ENCODE results near the gene SDCCAG8. TPM values are rescaled to one million over a fixed set of nuclear protein-coding genes. Genes with fewer than 3 reads are reported as not detected.

SDCCAG8 gene
- total and polyA plus RNA-seq, 2 experiments from 2014 or later, result 28.0 to 66.7 TPM

DNA sequence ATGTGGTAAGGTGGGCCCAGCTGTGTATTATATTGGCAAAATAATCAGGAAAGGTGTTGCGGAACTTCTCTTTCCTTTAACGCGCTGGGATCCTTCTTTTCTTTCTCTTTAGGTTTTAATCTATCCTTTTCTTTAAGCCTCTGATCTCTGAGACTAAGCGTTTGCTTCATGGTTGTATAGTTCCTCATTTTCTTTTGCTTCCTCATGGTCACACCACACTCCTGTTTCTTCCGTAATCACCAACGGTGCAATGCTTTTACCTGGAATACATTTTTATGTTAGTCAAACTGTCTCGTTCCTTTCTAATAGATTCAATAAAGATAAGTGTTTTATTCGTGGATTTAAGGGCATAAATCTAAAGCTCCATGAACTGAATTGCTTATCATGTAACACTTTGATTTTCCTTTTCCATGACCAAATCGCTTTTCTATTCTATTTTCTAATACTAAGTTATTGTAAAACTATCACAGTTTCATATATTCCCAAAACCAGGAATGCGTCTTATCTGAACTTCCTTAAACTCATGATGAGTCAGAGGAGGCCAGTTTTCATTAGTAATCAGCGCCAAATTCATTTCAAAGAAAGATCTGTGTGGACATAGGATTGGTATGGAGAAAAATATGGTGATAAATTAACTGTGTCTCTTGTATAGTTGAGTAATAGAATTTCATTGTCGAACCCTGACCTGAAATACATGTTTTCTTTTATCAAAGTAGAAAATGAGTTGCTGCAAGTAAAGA, 12.2 kb downstream of the SDCCAG8 start (continued):
- no peak for TF ChIP-seq EZH2 (IDR thresholded peaks at IDR 0.05; ENCODE audit: low read depth, unreplicated experiment)
- no peak for TF ChIP-seq EZH2phosphoT487 (IDR thresholded peaks at IDR 0.05; ENCODE audit: unreplicated experiment)
- TF ChIP-seq, protein P1, sequence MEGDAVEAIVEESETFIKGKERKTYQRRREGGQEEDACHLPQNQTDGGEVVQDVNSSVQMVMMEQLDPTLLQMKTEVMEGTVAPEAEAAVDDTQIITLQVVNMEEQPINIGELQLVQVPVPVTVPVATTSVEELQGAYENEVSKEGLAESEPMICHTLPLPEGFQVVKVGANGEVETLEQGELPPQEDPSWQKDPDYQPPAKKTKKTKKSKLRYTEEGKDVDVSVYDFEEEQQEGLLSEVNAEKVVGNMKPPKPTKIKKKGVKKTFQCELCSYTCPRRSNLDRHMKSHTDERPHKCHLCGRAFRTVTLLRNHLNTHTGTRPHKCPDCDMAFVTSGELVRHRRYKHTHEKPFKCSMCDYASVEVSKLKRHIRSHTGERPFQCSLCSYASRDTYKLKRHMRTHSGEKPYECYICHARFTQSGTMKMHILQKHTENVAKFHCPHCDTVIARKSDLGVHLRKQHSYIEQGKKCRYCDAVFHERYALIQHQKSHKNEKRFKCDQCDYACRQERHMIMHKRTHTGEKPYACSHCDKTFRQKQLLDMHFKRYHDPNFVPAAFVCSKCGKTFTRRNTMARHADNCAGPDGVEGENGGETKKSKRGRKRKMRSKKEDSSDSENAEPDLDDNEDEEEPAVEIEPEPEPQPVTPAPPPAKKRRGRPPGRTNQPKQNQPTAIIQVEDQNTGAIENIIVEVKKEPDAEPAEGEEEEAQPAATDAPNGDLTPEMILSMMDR (conservative IDR thresholded peaks at IDR 0.05; ENCODE audit: low read depth in 2 of 2), result no peak

DNA sequence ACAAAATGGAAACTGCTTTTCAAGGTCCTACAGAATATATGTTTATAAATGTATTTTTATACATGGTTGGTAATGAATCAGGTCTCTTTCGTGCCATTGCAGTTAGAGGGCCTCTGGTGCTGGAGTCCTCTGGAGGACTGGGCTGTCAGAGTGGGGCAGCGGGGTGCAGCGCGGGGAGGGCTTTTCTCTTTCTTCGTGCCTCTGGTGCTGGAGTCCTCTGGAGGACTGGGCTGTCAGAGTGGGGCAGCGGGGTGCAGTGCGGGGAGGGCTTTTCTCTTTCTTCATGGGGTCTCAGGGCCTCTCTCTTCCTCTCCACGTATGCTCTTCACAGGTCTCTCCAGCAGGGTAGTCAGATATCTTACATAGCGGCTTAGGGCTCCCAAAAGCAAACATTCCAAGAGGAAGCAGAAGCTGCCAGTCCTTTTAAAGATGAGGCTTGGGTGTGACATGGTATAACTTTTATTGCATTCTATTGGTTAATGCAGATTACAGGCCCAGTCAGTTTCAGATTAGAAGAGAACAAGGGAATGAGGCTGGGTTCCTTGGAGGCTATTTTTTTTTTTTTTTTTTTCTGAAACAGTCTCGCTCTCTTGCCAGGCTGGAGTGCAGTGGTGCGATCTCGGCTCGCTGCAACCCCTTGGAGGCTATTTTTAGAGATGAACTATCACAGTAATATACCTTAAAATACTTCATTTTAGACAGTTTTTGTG, 13.1 kb downstream of the SDCCAG8 start:
- Mint-ChIP-seq H3K36me3 (ENCODE audit: low read depth) (no peaks in the 10 kb centered on the region; the same call in 2 of the 3 replicates), H3K27ac (peak overlapping the region; percentile 5; the same call in 1 of the 2 replicates), H3K4me3 (no peak overlapping the region), H3K9me3 (no peaks in the 10 kb centered on the region; the same call in 2 of the 3 replicates), H3K4me1 (peaks cover 20% of the 10 kb centered on the region), H3K27me3 (ENCODE audit: insufficient read depth, low read depth, poor library complexity) (no peaks in the 10 kb centered on the region)
- H3K4me3 ChIP-seq, result no peak overlapping the region
- DNase-seq (ENCODE audit: low spot score) (peak; percentile 43), ATAC-seq (peak; percentile 92)
- no peaks in the 10 kb centered on the region for H4K20me1 ChIP-seq (replicated peaks; ENCODE audit: insufficient read depth)
- H3K4me2 ChIP-seq, result no peak overlapping the region
- H2AFZ ChIP-seq, result no peak overlapping the region
- no peaks in the 10 kb centered on the region for H3K79me2 ChIP-seq (replicated peaks; ENCODE audit: insufficient read depth)
- no peak overlapping the region for H3K27ac ChIP-seq (ENCODE audit: low read depth)
- no peaks in the 10 kb centered on the region for H3K36me3 ChIP-seq (ENCODE audit: insufficient read depth)
- no peaks in the 10 kb centered on the region for H3K27me3 ChIP-seq (ENCODE audit: insufficient read depth)
- TF ChIP-seq EZH2phosphoT487 (IDR thresholded peaks at IDR 0.05; ENCODE audit: unreplicated experiment), result no peak
- TF ChIP-seq, protein P2, sequence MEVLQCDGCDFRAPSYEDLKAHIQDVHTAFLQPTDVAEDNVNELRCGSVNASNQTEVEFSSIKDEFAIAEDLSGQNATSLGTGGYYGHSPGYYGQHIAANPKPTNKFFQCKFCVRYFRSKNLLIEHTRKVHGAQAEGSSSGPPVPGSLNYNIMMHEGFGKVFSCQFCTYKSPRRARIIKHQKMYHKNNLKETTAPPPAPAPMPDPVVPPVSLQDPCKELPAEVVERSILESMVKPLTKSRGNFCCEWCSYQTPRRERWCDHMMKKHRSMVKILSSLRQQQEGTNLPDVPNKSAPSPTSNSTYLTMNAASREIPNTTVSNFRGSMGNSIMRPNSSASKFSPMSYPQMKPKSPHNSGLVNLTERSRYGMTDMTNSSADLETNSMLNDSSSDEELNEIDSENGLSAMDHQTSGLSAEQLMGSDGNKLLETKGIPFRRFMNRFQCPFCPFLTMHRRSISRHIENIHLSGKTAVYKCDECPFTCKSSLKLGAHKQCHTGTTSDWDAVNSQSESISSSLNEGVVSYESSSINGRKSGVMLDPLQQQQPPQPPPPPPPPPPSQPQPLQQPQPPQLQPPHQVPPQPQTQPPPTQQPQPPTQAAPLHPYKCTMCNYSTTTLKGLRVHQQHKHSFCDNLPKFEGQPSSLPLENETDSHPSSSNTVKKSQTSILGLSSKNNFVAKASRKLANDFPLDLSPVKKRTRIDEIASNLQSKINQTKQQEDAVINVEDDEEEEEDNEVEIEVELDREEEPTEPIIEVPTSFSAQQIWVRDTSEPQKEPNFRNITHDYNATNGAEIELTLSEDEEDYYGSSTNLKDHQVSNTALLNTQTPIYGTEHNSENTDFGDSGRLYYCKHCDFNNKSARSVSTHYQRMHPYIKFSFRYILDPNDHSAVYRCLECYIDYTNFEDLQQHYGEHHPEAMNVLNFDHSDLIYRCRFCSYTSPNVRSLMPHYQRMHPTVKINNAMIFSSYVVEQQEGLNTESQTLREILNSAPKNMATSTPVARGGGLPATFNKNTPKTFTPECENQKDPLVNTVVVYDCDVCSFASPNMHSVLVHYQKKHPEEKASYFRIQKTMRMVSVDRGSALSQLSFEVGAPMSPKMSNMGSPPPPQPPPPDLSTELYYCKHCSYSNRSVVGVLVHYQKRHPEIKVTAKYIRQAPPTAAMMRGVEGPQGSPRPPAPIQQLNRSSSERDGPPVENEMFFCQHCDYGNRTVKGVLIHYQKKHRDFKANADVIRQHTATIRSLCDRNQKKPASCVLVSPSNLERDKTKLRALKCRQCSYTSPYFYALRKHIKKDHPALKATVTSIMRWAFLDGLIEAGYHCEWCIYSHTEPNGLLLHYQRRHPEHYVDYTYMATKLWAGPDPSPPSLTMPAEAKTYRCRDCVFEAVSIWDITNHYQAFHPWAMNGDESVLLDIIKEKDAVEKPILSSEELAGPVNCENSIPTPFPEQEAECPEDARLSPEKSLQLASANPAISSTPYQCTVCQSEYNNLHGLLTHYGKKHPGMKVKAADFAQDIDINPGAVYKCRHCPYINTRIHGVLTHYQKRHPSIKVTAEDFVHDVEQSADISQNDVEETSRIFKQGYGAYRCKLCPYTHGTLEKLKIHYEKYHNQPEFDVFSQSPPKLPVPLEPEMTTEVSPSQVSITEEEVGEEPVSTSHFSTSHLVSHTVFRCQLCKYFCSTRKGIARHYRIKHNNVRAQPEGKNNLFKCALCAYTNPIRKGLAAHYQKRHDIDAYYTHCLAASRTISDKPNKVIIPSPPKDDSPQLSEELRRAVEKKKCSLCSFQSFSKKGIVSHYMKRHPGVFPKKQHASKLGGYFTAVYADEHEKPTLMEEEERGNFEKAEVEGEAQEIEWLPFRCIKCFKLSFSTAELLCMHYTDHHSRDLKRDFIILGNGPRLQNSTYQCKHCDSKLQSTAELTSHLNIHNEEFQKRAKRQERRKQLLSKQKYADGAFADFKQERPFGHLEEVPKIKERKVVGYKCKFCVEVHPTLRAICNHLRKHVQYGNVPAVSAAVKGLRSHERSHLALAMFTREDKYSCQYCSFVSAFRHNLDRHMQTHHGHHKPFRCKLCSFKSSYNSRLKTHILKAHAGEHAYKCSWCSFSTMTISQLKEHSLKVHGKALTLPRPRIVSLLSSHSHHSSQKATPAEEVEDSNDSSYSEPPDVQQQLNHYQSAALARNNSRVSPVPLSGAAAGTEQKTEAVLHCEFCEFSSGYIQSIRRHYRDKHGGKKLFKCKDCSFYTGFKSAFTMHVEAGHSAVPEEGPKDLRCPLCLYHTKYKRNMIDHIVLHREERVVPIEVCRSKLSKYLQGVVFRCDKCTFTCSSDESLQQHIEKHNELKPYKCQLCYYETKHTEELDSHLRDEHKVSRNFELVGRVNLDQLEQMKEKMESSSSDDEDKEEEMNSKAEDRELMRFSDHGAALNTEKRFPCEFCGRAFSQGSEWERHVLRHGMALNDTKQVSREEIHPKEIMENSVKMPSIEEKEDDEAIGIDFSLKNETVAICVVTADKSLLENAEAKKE (CRISPR knock-in tag; IDR thresholded peaks at IDR 0.05), result peak; percentile 60
- no peak for TF ChIP-seq CREB1 (CRISPR knock-in tag; IDR thresholded peaks at IDR 0.05; ENCODE audit: low read depth)
- TF ChIP-seq STAT1 (IDR thresholded peaks at IDR 0.05; ENCODE audit: unreplicated experiment), result no peak
- H3F3A ChIP-seq (replicated peaks; ENCODE audit: low read depth), result no peaks in the 10 kb centered on the region
- no peaks in the 10 kb centered on the region for H3K9me2 ChIP-seq (ENCODE audit: insufficient read depth)
- H3K4me1 ChIP-seq (ENCODE audit: insufficient read depth), result peaks cover 10% of the 10 kb centered on the region; the same call in 1 of the 2 replicates

Measured in GM23338 (cell line).